Stimulated activated CD8-positive, alpha-beta memory T cell treated with anti-CD3 and anti-CD28 coated beads, Interleukin-15, amount 100 ng/mL, for 4 hours (primary cell): ENCODE data around the gene SLC44A5.
"Not testable (repeated sequence)": the region's sequence is repeated elsewhere in the genome, so short reads cannot be mapped to it uniquely, and the experiment has no call there.

Experiments used
- DNase-seq, 2 donors: peaks; one replicate each; pipeline ENCODE4 v3.0.0-alpha.2; 2020; ENCODE audit warnings: low read depth in 2 of 2

Gene SLC44A5

DNA sequence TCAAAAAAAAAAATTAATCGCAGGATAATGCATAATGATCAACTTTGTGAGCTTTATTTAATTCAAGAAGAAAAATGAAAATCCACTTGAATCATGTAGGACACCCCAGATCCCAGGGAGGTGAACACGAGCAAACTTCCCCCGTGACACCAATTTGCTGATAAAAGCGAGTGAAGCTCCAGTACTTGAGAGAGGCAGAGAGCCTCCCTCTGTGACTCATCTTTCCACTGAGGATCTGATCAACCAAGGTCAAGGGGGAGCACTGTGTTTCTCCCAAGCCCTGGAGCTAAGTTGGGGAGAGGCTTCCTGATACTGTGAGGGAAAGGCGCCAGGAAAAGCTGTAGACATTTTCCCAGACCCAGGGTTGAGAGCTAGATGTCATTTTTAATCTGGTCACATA lies 160.9 kb downstream of the SLC44A5 start:
- DNase-seq: no peak

DNA sequence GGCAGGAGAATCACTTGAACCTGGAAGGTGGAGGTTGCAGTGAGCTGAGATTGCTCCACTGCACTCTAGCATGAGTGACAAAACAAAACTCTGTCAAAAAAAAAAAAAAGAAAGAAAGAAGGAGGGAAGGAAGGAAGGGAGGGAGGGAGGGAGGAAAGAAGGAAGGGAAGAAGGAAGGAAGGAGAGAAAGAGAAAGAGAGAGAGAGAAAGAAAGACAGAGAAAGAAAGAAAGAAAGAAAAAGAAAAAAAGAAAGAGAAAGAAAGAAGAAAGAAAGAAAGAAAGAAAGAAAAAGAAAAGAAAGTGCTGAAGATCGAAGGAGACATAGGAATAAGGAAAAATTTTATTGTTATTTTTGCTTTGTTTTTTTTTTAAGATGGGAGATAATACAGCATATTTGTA lies 166.7 kb downstream of the SLC44A5 start:
- DNase-seq: no peak

DNA sequence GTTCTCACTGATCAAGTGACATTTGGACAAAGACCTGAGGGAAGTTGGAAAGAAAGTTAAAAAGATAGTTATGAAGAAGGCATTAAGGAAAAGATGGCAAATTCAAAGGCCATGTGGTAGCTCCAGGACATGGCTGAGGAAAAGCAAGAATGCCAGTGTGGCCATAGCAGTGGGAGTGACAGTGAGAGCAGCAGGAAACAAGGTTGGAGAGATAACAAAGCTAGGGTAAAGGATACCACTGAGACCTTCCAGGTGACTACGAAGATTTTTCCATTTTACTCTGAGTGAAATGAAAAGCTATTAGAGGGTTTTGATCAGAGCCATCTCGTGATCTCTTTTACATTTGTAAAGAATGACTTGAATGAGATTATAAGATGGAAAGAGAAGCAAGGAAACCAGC lies 170.6 kb downstream of the SLC44A5 start:
- DNase-seq: no peak

DNA sequence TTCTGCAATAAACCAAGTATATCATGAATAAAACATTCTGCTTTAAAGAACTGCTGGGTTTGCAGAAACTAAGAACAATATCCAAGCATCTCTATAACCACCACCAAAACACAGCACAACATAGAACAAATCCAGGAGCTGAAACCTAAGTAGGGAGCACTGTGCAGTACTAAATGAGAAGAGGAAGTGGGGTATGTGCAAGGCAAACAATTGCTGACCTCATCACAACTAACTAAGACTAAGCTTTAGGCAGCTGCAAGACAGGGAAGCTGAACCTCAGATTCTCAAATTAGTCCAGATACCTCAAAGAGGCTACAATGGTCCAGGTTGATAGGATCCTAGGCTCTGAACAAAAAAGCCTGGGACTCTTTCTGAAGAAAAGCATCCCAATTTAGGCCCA lies 172.6 kb downstream of the SLC44A5 start:
- no peak for DNase-seq

DNA sequence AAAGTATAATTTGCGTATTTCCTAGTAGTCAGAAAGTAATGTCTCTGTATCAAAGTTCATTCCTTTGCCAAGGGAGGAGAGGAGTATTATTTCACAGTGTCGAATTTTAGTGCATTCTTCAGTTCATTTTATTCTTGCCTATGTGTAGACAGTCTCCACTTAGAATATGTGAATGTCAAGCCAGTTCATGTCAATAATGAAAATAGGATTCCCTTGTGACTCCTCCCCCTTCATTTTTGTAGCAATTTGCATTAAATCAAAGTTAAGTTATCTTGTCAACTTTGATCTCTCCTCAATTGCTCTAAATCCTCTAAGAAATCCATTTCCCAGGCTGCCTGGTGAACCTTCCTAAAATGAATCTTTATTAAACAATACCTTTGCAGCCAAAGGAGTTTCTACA lies 179.1 kb downstream of the SLC44A5 start:
- no peak for DNase-seq

DNA sequence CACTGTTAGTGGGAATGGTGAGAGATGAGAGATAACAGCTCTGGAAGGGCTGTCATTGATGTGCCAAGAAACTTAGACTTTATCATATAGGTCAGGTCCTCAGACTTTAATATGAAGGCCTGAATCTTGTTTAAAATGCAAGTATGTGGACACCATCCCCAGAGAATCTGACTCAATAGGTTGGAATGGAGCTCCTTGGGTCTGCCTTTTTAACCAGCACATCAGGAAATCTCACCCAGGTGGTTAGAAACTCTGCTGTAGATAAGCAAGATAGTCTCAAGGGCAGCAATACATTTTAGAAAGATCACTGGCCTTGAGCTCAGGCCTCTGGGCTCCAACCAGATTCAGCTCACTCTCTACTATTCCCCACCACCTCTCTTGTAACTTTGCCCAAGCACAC lies 180.4 kb downstream of the SLC44A5 start:
- DNase-seq: no peak

DNA sequence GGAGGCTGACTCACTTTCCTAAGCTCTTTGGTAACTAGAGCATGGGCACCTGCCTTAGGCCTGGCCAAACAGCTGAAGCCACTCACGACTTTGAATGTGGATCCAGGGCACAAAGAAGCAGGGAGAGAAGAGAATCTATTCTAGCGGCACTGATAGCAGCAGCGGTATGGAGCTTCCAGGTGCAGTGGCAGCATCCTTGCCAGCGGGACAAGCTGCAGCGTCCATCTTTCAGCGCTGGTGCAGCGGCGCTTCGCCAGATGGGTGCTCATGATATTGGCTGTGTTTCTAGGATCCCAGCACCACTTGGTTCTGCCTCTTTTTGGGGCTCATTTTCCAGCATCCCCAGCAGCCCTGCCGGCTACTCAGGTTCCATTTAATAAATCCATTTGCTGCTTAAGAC lies 184.2 kb downstream of the SLC44A5 start:
- no peak for DNase-seq

DNA sequence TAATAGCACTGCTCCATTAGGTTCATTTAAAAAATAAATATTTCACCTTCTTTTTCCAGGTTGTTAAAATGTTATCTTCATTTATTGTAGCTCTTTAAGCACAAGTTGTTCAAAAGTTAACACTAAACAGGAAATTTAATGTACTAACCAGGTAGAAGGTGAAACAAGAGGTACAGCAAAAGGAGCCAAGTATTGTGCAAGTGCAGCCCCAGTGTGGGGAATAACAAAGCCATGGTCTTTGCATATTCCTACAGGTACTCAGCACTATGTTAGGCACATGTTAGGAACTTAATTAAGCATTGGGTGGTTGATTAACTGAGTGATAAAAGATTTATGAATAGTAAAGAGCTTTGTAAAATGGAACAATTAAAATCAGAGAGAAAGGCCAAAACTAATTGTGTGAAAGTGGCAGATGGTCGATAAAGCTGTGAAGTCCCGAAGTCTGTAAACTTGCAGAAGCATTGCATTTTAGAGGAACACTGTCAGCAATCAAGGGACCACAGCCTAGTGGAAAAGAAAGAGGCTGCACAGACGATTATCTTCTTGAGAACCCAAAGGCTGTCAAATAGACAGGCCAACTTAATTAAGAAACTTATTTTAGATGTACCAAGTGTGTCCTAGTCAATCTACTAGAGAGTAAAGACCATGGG lies 185.8 kb downstream of the SLC44A5 start:
- no peak for DNase-seq

DNA sequence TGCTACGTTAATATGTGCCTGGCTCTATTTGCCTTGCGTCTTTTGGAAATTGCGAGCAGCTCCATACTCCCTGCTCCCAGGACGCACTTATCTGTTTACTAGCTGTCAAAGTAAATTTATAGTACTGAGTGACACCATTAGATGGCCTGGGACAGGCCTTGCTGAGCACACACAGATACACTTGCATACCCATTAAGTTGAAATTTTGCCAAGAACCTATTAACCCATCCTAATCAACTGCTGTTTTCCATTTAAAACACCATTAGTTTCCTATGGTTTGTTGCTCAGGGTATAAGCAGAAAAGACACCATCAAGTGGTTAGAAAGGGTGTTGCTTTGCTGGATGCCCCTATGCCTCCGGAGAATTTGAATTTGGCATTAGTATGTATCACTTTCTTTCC lies 187.3 kb downstream of the SLC44A5 start:
- no peak for DNase-seq

DNA sequence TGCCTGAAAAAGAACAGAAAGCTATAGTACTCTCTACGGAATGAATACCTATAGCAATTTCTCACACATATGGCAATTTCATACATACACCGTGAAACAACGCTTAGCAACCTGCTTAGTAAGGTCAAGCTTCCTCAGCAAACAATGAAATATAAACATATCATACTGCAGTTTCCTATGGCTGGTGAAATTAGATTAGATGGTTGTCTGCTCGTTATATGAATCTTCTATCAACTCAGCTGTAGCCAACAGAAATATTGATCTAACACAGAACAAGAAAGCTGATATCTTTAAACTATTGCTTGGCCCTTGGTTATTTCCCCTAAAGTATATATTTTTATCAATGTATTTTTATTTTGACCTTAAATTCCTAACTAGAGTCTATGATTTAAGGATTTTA lies 187.8 kb downstream of the SLC44A5 start:
- no peak for DNase-seq

DNA sequence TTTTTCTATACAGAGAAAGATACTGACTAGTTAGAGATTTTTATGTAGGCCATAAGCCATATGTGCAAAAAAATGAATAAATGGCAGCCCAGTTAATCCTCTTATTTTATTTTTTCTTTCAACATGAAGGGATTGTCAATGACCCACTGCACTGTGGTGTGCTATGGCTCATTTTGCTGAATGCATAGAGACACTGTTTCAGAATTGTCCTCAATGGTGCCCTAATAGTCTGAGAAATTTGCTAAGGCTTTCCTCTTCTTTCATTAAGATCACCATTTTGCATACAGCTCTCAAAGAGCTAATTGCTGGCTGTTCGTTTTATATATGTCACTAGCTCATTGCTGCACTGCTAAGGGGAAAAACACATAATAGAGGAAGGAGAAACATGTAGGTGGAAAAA lies 189.5 kb downstream of the SLC44A5 start:
- no peak for DNase-seq

DNA sequence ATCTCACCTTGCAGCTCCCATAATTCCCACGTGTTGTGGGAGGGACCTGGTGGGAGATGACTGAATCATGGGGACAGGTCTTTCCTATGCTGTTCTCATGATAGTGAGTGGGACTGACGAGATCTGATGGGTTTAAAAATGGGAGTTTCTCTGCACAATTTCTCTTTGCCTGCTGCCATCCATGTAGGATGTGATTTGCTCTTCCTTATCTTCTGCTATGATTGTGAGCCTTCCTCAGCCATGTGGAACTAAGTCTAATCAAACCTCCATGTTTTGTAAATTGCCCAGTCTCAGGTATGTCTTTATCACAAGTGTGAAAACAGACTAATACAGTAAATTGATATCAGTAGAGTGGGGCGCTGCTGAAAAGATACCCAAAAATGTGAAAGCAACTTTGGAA lies 195.7 kb downstream of the SLC44A5 start:
- DNase-seq: no peak

DNA sequence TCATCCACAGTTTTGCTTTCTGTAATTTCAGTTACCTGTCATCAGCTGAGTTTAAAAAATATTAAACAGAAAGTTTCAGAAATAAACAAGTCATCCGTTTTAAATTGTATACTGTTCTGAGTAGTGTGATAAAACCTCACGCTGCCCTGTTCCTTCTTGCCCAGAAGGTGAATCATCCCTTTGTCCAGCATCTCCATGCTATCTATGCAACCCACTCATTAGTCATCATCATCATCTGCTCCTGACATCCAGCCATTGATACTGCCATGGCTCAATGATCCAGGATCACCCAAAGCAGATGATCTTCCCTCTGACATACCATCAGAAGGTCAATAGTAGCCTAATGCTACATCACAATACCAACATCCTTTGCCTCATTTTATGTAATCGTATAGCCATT lies 198.3 kb downstream of the SLC44A5 start:
- DNase-seq: no peak

DNA sequence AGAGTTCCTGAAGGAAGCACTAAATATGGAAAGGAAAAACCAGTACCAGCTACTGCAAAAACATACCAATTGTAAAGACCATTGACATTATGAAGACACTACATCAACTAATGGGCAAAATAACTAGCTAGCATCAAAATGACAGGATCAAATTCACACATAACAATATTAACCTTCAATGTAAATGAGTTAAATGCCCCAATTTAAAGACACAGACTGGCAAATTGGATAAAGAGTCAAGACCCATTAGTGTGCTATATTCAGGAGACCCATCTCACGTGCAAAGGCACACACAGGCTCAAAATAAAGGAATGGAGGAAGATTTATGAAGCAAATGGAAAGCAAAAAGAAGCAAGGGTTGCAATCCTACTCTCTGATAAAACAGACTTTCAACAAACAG lies 206.2 kb downstream of the SLC44A5 start:
- DNase-seq: not testable (repeated sequence)

DNA sequence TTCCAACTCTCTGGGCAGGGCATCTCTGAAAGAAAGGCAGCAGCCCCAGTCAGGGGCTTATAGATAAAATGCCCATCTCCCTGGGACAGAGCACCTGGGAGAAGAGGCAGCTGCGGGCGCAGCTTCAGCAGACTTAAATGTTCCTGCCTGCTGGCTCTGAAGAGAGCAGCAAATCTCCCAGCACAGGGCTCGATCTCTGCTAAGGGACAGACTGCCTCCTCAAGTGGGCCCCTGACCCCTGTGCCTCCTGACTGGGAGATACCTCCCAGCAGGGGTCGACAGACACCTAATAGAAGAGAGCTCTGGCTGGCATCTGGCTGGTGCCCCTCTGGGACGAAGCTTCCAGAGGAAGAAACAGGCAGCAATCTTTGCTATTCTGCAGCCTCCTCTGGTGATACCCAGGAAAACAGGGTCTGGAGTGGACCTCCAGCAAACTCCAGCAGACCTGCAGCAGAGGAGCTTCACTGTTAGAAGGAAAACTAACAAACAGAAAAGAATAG lies 207.7 kb downstream of the SLC44A5 start:
- not testable (repeated sequence) for DNase-seq

DNA sequence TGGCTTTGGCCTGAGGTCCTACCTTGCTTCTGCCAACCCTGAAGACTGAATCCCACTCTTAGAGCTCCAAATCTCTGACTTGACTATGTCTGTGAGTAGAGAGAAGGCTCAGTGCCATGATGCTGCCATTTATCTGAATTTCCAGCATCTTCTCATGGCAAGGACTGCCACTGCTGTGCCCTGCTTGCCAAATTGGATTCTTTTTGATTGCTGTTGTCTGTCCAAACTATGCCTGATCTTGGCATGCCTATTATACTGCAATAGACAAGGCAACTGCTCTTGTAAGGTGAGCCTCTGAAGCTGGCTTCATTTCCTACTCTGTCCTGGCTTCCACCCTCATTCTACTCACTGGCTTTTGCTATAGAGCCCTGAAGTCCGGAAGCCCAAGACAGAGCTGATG lies 210.2 kb downstream of the SLC44A5 start:
- no peak for DNase-seq

DNA sequence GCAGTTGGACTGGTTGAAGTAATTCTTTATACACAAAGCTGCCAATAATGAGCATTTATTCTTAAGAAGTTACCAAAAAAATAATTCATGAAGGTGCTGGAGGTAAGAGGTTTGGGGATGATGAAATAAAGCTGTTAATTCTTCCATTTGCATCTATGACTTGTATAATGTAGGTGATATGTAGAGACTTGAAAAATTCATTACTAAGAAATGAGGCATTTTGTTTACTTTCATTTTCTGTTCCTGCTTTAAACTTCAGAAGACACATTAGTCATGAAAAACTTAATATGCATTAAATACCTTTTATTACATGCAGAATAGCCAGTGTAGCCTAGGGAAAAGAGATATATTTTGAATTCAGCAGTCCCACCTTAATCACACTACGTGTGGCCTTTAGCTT lies 214.2 kb downstream of the SLC44A5 start:
- no peak for DNase-seq

DNA sequence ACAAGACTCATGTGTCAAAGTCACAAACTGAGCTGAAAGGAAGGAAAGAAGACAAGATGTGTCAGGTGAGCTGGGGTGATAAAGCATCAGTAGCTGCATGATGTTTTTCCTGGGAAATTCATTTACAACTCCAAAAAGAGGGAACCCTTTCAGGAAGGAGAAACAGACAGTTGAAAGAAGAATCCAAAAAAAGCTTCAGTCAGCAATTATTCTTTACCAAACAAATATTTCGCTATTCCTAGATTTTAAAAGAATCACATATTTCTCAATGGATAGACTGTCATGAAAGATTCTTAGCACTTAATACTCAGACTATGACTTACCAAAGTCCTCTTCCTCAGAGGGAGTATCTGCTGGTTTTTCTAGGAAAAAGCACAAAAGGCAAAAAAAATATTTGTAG lies 214.7 kb downstream of the SLC44A5 start:
- DNase-seq: no peak

DNA sequence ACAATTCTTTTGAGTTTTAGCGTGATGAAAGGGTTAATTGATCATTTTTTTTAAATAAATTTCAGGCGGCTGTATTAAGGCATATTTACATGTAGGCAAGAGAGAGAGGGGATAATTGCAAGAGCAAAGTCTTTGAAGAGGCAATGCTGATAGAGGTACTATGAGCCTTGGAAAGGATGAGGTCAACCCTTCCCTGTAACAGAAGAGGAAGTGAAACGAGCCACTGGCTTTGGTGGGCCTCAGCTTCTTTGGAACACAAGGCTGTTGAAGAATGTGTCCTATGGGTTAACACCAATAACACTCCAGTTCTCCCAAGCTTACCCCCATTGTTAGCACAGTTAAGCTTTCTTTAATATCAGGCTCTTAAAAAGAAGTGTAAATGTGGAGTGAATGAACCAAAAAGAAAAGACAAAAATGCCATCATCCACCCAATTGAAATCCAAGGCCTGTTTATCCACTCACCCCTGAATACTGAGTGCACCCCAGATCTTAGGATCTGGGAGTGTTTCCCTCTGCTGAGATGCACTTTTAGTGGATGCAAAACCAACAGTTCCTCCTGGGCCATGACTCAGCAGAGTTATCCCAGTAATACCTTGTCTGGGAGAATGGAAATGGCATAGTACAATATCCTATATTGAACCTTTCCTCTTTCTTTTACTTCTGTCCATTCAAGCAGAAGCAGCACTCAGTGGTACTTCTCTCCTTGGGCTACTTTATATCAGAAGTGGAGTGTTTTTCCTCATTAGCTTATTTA lies 216.4 kb downstream of the SLC44A5 start:
- DNase-seq: no peak

DNA sequence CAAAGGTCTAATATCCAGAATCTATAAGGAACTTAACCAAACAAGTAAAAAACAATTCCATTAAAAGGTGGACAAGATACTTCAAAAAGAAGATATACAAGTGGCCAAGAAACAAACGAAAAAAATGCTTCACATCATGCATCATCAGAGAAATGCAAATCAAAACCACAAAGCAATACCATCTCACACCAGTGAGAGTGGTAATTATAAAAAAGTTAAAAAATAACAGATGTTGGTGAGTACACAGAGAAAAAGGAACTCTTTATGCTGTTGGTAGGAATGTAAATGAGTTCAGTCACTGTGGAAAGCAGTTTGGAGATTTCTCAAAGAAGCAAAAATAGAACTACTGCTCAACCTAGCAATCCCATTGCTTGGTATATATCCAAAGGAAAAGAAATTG lies 218.6 kb downstream of the SLC44A5 start:
- DNase-seq: no peak

DNA sequence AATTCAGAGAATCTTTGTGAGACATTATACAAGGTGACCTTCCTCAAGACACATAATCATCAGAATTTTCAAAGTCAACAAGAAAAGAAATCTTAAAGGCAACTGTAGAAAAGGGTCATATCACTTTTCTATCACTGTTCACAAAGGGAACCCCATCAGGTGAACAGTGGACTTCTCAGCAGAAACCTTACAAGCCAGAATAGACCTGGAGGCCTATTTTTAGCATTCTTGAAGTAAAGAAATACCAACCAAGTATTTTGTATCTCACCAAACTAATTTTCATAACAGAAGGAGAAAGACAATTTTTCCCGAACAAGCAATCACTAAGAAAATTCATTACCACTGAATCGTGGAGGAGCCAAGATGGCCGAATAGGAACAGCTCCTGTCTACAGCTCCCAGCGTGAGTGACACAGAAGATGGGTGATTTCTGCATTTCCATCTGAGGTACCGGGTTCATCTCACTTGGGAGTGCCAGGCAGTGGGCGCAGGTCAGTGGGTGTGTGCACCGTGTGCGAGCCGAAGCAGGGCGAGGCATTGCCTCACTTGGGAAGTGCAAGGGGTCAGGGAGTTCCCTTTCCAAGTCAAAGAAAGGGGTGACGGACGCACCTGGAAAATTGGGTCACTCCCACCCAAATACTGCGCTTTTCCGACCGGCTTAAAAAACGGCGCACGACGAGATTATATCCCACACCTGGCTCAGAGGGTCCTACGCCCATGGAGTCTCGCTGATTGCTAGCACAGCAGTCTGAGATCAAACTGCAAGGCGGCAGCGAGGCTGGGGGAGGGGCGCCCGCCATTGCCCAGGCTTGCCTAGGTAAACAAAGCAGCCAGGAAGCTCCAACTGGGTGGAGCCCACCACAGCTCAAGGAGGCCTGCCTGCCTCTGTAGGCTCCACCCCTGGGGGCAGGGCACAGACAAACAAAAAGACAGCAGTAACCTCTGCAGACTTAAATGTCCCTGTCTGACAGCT lies 235.2 kb downstream of the SLC44A5 start:
- DNase-seq: not testable (repeated sequence)

DNA sequence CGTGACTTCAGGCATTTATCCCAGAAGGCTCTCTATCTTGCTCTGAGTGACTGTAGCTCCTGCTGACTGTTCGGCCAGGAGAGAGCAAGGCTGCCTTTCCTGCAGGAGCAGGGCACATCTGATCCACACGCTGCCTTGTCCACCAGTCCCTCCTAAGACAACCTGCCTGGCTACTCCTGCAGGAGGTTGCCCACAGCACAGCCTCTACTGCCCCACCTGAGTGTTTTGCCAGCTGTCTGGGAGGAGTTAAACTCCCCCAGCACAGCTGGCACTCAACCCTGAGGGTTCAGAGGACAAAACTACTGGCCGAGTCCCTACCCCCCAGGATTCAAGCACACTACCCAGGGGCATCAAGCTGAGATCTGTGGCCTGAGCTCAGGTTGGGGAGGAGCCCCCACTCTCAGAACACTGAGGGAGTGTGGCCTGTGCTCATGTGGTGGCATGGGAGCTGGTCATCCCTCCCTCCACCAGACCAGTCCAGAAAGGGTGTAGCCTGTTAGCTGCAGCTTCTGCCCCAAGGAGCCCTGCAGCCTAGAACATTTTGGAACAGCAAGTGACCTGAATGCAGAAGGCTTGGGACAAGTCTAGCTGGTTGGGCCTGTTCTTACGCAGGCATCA lies 237.3 kb downstream of the SLC44A5 start:
- no peak for DNase-seq
